Glomerular visceral epithelial cell (primary cell): ENCODE data around the gene TSHZ2.

Experiments used
- DNase-seq: peaks from one replicate; pipeline ENCODE4 v3.0.0-alpha.2; 2016; ENCODE audit errors: extremely low spot score

The TSHZ2 gene

DNA sequence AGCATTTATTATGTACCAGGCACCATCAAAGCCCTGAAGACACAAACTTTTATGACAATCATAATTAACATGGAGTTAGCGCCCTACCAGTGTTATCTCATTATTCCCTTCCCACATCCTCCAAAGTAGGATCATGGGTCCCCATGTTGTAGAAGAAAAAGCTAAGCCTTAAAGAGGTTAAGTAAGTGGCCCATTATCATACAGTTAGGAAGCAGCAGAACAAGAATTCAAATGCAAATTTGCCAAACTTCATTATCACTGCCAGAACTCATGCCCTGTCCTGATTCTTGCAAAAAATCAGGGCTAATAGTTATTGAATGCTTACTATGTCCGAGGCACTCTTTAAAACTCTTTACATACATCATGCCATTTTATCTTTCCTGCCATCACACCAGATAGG is 310.9 kb downstream of the TSHZ2 start:
- DNase-seq = no peak

DNA sequence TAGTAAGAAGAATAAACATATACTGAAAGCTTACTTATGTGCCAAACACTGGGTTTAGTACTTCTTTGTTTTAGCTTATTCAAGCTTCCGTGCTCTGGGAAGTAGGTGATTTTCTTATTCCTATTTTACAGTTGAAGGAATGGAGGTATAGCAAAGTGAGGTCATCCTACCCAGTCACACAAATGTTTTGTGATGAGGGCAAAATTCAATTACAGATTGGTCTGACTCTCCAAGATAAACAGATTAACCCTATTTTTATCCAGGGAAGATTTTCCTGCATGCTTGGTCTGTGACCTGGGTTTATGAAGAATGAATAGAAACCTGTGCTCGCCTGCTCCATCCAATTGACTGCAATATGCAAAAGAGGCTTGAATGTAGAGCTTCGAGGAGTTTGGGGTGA is 311.4 kb downstream of the TSHZ2 start:
- no peak for DNase-seq

- DNase-seq = no peak
Observed at GRCh38 chr20:53284256-53284655, 312.1 kb downstream of the TSHZ2 start.

- no peak for DNase-seq
Observed at GRCh38 chr20:53284696-53285095, 312.5 kb downstream of the TSHZ2 start.

DNA sequence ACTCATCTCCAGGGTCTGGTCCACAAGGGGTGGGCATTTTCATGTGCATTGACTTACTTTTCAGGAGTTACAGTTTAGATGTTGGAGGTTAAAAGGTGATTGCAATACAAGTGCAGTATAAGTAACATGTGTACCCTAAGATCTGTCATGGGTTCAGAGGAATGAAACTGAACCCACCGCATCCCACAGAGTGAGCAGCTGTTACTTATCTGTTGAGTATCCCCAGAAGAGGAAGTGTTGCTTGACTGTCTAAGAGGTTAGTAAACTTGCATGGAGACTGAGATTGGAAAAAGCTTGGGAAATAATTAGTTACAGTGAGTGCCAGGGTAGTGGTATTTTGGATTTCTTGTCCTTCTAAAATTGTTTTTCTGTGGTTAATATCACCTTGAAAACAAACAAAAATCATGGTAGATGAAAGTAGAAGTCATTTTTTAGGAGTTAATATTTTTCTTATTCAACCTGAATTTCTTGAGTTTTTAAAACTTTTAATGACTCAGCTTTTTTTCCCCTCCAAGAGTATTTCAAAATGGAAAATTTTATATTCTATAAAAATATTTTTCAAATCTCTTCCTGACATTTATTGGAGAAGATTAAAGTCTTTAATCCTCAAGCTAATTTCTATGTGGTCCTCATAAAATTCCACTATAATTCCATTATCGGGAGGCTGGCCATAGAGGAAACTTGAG is 315.3 kb downstream of the TSHZ2 start:
- no peak for DNase-seq

- DNase-seq = no peak
Observed at GRCh38 chr20:53291548-53291947, 319.4 kb downstream of the TSHZ2 start.

GRCh38 chr20:53292347-53292746 is 320.2 kb downstream of the TSHZ2 start:
- no peak for DNase-seq

DNA sequence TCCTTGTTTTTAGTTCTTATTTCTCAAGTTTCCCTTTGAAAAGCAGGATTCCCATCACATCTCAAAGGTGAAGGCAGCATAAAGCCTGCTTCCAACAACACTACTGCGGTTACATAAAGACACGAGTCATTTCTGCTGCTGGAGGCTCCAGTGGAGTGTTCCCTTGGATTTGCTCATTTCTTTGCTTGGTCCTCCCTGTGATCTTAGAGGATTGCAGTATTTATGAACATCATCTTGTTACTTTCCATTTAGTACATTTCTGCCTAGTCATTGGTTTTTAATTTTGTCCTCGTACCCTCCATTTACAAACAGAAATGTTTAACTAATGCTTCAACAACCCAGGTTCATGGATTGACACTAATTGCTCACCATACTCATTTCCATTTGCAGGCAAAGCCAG is 322.6 kb downstream of the TSHZ2 start:
- no peak for DNase-seq

GRCh38 chr20:53296025-53296424 is 323.9 kb downstream of the TSHZ2 start:
- DNase-seq = no peak

DNA sequence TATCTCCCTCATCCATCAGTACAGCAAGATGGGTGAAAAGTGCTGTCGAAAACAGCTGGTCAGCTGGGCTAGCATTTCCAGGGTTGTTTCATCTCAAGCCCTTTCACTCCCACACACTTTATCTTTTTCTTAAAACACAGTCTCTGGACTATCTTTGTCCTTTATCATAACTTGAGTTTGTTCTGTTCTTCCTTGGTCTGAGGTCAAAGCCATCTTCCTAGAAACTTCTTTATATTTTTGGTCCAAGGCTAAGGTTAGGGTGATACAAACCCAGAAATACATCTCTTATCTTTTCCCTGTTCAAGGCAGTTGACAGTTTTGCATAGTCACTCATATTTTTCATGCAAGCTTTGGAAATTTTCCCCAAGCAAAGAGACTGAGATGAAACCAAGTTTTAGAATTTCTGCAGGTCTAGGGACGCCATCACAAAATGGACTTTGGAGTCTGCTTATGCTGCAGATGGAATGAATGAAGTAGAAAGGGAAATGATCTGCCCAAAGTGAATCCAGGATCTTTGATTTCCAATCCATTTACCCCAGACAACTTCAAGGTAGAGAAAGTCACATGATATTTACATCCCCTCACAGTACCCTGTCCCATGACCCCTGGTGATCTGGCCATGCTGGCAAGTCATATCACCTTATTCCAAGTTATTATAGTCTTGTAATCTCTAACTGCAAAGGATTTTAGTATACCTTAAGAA is 324.4 kb downstream of the TSHZ2 start:
- no peak for DNase-seq

DNA sequence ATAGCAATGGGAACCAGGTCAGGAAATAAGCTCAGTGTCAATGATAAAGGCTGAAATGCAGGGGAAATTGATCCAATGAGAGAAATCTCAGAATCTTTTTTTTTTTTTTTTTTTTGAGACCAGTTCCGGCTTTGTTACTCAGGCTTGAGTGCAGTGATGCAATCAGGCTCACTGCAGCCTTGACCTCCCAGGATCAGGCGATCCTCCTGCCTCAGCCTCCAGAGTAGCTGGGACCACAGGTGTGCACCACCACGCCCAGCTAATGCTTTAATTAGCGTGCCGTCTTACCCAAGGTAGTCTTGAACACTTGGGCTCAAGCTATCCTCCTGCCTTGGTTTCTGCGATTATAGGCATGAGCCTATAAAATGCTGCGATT is 325.0 kb downstream of the TSHZ2 start:
- no peak for DNase-seq

DNA sequence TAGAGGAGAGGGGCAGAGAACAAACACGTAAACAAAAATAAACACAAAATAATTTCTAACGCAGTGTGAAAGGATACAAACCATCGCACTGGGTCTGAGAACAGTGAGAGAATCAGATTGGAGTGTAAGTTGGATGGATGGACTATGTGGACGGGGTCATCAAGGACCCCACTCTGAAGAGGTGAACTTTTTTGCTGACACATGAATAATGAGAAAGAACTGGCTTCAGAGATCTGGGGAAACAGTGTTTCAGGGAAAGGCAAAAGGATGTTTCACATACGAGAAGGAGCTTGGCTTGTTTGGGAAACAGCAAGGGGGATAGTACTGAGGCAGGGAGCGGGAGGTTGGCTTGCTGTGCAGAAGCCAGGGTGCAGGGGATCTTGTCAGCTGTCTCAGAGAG is 326.1 kb downstream of the TSHZ2 start:
- no peak for DNase-seq

DNA sequence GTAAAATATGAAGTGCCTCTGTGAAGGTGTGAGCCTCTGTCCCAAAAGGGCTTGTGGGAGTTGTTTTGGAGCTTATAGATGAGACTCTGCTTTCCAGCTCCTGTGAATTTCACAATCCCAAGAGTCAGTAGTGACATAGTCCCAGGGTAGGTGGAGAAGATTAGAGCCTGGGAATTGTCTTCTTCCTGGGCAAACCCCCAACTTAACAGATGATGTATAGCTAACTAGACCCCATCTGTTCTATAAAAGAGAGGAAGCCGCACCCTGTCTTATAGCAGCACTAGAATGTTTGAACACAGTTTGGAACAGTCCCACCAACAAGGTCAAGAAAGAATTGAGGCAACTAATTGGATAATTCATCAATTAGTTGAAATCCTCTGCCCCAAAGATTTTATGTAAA is 326.8 kb downstream of the TSHZ2 start:
- DNase-seq = no peak

GRCh38 chr20:53299831-53300230 is 327.7 kb downstream of the TSHZ2 start:
- no peak for DNase-seq

DNA sequence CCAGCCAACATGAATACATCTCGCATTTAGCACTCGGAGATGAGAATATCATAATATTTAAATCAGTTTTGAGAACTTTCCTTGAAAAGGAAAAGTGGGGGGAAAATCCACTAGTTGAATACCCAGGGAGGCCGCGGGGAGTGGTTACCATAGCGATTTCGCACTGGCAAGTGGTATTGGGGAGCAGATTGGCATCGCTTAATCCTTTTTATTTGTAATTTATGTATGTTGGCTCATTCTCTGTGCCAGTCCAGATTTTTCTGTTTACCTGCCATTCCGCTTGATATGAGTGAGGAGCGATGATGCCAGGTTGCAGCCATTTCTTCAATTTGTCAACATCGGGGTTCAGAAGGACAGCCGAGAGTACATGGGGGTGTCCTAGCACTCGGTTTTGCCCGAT is 329.7 kb downstream of the TSHZ2 start:
- DNase-seq = no peak

- DNase-seq = no peak
Observed at GRCh38 chr20:53302695-53303412, 330.7 kb downstream of the TSHZ2 start.

DNA sequence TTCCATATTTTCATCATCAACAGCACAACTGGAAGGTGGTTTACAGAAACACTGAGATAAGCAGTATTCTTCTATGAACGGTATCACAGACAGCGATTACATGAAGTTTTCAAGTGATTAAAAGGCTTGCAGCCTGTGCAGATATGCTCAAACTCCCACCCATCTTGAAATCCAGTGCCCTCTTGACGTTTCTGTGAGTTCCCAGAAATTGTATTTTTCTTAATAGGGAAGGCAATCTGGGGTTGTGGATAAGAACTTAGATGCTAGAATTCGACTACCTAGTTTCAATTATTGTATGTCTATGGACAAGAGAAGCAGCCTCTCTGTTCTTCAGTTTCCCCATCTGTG is 331.2 kb downstream of the TSHZ2 start:
- no peak for DNase-seq

DNA sequence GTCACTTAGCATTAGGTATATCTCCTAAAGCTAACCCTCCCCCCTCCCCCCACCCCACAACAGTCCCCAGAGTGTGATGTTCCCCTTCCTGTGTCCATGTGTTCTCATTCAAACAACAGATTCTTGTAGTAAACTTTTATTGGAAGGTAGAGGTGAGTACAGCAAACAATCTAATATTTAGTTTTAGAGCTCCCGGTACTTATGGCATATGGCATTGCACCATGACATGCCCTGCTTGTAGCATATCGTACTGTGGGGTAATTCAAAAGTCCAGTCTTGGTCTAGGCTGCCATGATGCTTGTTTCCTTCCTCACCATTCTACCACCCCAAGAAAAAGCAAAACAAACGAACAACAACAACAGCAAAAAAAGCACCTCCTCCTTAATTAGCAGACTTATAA is 332.0 kb downstream of the TSHZ2 start:
- no peak for DNase-seq

DNA sequence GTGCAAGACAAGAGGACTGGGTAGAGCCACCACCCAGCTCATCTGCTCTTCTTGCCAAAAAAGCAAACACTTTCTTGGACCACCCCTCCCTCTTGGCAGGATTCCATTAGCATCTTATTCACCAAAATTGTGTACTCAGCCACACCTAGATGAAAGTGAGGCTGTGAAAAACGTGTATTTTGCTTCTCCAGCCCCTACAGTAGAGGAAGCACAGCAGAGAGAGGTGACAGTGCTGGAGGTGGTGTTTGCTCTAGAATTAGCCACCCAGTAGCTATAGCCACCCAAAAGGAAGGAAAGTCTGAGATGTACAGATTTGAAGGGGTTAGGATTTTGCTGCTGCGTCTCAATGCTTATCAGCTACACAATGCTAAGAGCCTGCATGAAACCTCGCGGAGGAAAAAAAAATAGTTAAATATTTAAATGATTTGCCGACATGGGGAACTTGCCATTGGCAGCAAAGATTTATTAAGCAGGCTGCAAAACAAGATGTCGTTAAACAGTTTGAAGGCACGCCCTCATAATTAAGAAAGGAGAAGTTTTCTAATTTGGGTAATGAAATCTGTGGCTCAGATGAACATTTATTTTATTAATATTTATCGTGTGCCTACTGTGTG is 334.1 kb downstream of the TSHZ2 start:
- no peak for DNase-seq

DNA sequence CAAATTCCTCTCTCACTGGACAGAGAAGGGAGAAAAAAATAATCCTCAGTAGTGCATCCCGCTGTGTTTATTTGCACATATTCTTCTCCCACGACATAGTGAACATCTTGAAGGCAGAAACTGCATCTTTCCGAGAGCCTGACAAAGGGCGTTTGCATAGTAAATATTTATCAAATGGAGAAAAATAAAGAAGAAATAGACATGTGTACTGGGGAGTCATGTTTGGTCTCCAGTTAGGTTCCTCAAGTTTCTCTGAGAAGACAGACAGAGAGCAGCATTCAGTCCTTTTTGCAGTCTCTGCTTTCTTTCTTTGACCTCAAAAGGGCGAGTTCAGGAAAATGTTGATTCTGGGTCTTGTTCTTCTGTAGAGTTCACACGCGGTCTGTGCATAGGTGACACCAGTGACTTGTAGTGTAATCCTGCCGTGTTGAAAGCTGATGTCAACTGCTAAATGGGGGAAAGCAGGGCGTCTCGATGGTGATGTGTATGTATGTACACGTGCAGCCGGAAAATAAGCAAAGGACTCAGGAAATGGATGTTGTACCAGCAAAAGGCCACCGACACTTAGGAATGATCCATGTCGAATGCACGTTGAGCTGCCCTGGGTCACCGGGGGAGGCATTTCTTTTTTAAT is 335.9 kb downstream of the TSHZ2 start:
- no peak for DNase-seq

GRCh38 chr20:53309515-53309914 is 337.4 kb downstream of the TSHZ2 start:
- DNase-seq = no peak

DNA sequence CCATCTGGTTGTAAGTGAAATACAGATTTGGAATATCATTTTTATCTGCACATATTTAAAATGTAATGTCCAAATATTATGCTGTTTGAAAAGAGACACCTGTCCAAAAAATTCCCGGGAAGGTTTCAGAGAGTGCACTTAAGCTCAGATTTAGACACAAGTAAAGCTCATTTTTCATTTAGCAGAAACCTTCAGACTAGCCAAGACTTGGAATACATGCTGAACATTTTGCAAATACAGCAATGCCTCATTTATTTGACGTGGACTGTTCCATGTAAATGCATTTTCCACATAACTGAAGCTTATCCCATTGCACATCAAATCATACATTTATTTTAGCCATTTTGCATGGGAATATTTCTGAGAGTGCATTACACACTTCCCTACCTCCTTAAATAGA is 340.8 kb downstream of the TSHZ2 start:
- no peak for DNase-seq
